NCI-H446 treated with DMSO at 0.1 percent for 48 hours (cell line): ENCODE results near the gene FBXO17.
"Not testable (repeated sequence)": the region's sequence is repeated elsewhere in the genome, so short reads cannot be mapped to it uniquely, and the experiment has no call there.

Experiments
- DNase-seq: peaks from one replicate; lab custom pipeline; 2025; lab: John Stamatoyannopoulos, UW

The FBXO17 gene

GRCh38 chr19:38942471-38943181, 32.9 kb downstream of the FBXO17 start:
- no peak for DNase-seq

DNA sequence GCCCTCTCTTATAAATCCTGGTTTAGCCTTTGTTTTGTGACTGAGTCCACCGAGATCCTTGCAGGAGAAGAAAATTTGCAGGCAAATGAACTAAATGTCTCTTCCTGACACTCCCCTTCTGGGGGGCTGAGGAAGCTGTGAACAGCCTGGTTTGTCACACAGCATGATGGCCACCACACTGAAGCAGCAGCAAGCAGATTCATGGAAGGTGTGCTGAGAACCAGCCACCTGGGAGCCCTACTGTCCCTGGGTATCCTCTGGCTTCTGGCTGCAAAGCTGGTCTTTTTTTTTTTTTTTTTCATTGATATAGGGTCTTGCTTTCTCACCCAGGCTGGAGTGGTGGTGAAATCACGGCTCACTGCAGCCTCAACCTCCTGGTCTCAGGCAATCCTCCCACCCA, 33.6 kb downstream of the FBXO17 start:
- DNase-seq, result no peak

GRCh38 chr19:38941466-38941865, 34.1 kb downstream of the FBXO17 start:
- DNase-seq, result not testable (repeated sequence)

- DNase-seq, result no peak
Measured at GRCh38 chr19:38939957-38940356, 35.6 kb downstream of the FBXO17 start.

DNA sequence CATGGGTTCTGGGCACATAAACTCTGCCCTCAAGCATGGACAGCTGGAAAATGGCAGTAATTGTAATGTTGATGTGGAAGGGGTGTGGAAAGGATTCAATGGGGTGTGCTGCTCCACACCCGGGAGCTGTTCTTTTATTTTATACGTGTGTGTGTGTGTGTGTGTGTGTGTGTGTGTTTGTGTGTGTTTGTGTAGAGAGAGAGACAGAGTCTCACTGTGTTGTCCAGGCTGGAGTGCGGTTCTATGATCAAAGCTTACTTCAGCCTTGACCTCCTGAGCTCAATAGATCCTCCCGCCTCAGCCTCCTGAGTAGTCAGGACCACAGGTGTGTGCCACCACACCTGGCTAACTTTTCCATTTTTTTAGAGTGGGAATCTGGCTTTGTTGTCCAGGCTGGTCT, 42.0 kb downstream of the FBXO17 start:
- DNase-seq, result no peak

DNA sequence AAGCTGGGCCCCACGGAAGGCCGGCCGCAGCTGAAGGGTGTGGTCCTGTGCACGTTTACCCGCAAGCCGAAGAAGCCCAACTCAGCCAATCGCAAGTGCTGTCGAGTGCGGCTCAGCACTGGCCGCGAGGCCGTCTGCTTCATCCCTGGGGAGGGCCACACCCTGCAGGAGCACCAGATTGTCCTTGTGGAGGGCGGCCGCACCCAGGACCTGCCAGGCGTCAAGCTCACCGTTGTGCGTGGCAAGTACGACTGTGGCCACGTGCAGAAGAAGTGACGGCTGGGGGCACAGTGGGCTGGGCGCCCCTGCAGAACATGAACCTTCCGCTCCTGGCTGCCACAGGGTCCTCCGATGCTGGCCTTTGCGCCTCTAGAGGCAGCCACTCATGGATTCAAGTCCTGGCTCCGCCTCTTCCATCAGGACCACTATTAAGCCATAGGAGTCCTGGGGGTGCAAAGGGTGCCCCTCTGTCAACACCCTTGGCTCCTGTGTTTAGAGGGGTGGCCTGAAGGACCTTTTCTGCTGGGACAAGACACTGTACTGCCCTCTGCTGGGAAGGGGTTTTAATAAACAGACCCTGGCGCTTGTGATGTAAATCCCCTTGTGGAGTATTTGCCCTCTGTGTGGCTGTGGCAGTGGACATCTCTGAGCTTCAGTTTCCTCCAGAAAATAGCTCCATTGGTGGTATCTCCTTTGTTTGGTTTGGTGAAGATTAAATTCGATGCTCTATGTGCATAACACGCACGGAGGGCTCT, 42.9 kb downstream of the FBXO17 start:
- DNase-seq, result no peak

GRCh38 chr19:38931521-38931793, 44.1 kb downstream of the FBXO17 start:
- DNase-seq, result no peak

- peak; percentile 99 for DNase-seq
Measured at GRCh38 chr19:38930776-38931520, 44.6 kb downstream of the FBXO17 start, which contains the start of gene MRPS12. Gene MRPS12 (plus strand): TSS chr19:38930944. CDS start chr19:38931295, 351 bp downstream.

- peak; percentile 93 for DNase-seq
Measured at GRCh38 chr19:38929929-38930775, 45.4 kb downstream of the FBXO17 start, which contains the start of gene SARS2. Gene SARS2 (minus strand): TSS chr19:38930763. CDS start chr19:38930736, 27 bp downstream.

- no peak for DNase-seq
Measured at GRCh38 chr19:38928391-38929001, 47.0 kb downstream of the FBXO17 start.

DNA sequence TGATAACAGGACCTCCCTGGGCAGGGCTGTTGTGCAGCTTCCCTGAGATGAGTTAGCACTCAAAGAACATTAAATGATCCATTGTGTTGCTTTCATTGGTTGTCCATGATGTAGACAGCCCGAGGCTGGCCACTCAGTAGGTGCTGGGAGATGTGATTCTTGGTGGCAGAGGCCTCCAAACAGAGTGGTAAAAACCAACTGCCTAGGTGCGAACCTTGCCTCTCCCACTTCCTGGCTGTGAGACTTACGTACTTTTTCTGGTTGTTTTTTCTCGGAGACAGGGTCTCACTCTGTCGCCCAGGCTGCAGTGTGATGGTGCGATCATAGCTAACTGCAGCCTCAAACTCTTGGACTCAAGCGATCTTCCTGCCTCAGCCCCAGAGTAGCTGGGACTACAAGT, 51.2 kb downstream of the FBXO17 start:
- DNase-seq, result no peak

DNA sequence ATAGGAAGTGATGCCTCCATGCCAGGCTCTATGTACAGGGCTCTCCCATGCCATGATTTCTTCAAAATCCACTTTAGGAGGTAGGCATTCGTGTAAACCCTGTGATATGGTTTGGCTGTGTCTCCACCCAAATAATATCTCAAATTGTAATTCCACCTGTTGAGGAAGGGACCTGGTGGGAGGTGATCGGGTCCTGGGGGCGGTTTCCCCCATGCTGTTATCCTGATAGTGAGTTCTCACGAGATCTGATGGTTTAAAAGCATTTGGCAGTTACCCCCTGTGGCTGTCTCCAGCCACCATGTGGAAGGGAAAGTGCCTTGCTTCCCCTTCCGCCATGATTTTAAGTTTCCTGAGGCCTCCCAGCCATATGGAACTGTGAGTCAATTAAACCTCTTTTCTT, 53.1 kb downstream of the FBXO17 start:
- DNase-seq, result no peak

DNA sequence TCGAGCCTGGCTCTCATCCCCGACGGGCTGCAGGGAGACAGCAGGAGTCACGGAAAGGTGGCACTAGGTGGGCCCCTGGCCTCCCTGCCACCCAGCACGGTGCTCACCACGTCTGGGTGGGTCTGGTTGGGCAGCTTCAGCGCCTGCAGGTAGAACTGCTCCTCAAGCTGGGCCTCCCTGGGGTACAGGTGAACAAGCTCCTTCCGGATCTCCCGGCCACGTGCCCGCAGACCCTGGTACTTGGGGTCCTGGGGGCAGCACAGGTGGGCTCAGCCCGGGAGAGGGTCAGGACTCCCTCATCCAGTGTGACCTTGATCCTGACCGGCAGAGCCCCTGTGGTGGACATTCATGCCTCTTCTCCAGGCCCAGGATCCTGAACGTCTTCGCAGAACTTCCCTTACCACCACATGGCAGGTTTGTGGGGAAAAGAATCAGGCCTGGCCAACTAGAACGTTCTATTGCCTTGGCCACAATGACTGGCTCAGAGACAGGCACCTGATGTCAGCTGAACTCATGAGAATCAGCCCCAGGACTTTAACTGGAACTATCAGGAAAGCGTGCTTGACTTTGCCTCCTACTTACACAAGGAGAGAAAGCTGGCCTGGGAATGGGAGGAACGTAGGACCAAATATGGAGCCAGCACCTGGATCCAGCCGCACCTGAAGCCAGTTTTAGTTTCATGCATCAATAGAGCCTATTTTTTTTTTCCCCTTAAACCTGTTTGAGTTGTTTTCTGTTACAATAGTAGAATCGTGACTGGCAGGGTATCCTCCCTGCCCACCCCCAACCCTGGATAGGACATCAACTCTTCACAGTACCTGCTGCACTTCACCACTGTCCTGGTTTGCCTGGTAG, 53.9 kb downstream of the FBXO17 start:
- DNase-seq, result no peak

GRCh38 chr19:38920602-38921419, 54.7 kb downstream of the FBXO17 start:
- DNase-seq, result no peak

DNA sequence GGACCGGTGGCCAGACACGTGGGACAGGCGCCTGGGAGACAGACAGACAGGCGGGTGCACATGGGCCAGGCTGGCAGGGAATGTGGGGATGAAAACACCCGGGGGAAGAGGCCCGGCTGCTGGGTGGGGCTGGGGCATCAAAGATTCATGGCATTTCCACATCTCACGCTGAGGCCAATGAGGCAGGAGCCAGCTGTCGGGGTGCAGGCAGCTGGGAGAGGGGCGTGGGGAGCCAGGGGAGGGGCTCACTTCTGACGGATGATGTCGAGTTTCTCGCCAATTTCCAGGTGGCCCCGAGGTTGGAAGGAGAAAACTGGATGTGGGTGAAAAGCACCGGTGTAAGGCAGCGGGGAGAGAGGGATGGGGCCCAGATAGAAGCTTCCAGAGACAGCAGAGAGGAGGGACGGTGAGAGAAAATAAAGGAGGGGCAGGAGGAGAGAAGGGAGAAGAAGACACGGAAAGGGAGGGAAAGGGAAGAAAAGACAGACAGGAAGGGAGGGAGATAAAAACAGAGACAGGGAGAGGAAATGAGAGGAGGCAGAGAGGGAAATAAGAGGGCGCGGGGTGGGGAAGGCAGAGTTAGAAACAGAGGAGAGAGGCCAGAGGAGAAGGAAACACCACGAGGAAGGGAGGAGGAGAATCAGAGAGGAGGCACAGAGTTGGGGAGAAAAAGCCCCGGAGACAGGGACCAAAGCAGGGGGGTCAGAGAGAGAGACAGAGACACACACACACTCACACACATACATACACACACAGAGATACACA, 55.5 kb downstream of the FBXO17 start:
- DNase-seq, result no peak

- no peak for DNase-seq
Measured at GRCh38 chr19:38918526-38918925, 57.0 kb downstream of the FBXO17 start.

DNA sequence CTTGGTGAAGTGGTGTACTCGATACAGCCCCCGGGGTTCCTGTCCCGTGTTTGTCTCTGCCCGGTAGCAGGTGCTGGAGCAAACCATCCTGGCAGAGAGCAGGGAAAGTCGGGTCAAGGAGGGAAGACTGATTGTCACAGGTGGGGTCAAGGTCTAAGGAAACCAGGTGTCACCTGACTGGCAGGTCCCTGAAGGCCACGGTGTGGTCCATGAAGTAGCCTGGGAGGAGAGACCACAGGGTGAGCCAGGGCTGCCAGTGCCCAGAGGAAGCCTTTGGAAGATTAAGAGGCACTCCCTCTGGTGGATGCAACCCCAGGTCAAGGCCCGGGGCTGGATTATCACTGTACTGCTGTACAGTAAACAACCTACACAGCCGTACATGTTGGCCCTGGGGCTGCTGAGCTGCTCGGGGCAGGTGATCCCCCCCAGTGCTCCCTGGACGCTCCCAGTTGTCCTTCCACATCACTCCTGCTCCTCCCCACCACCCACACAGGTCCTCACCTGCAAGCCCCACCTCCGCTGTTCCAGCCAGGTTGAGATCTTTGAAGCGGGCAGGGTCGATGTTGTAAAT, 57.5 kb downstream of the FBXO17 start:
- DNase-seq, result no peak

DNA sequence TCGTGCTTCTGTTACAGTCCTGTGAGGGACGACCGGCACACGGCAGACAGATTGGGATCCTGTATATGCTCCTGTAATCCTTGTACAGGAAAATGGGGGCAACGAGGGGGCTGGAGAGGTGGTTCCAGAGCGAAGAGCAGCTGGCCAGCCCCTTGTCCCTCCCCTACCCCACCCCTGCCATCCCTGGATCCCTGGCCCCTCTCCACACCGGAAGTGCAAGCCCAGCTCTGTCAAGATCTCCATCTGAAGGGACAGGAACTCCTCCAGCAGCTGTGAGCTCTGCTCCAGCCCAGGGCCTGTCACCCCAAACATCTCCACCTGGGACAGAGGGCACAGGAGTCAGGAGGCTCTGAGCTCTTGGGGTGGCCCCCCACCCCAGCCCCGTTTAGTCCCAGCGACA, 58.0 kb downstream of the FBXO17 start:
- DNase-seq, result no peak
